Renal cortex interstitium (tissue), 11 donors: ENCODE measurements around the gene NDE1. TPM values are rescaled to one million over a fixed set of nuclear protein-coding genes. Genes with fewer than 3 reads are reported as not detected.
"Not testable (repeated sequence)": the region's sequence is repeated elsewhere in the genome, so short reads cannot be mapped to it uniquely, and the experiment has no call there.

Source experiments
- DNase-seq, 11 donors: peaks; one replicate each; pipeline ENCODE4 v3.0.0-alpha.2; 2013; ENCODE audit warnings: low read depth in 9 of 11, low spot score in 4 of 11; ENCODE audit errors: extremely low read depth in 1 of 11
- polyA plus RNA-seq, 3 donors: library from polyadenylated mRNA; unstranded; fragments of 120-200 nt; gene quantifications; one replicate each; pipeline ENCODE4 v1.2.1, GENCODE V29; 2013; ENCODE audit not compliant: insufficient read length in 3 of 3

The NDE1 gene
- polyA plus RNA-seq, 3 donors = 38.1 to 49.8 (median 43.1) TPM

DNA sequence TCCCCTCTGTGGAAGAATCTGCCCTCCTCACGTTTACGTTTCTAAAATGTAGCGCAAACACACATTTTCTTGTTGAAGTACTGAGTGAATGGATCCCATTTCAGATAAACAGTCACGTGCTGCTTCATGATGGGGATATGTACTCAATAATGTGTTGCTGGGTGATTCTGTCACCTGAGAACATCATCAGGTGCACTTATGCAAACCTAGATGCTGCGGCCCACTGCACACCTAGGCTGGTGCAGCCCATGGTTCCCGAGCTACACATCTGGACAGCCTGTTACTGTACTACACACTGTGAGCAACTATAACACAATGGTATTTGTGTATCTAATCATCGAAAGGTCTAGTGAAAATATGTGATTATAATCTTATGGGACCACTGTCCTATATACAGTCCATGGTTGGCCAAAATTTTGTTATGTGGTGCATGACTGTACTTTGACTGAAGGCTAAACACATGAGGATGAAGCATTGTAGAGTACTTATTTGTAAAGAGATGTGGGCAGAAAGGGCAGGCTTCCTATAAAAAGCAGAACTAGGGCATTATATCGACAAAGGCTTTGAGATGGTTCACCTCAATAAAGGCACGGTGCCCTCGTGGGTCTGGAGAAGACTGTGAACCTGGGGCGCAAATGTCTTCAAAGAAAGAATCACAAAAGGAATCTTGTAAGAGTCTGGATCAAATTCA is 33.4 kb upstream of the NDE1 start:
- DNase-seq = no peak

DNA sequence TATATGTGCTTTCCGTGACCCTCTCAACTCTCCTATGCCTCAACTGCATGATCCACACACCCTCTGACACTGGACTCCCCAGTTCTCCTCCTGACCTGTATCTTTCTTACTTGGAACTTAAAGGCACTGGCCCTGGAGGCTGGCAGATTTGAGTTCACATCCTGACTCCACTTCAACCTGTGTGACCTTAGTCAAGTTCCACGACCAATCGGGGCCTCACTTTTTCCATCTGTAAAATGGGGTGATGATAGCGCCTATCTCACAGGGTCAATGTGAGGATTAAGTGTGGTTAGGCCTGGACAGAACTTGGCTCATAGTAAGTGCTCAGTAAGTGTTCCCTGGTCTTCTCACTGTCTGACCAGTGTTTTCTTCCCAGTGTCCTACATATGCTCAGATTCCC is 32.1 kb upstream of the NDE1 start:
- DNase-seq = no peak

DNA sequence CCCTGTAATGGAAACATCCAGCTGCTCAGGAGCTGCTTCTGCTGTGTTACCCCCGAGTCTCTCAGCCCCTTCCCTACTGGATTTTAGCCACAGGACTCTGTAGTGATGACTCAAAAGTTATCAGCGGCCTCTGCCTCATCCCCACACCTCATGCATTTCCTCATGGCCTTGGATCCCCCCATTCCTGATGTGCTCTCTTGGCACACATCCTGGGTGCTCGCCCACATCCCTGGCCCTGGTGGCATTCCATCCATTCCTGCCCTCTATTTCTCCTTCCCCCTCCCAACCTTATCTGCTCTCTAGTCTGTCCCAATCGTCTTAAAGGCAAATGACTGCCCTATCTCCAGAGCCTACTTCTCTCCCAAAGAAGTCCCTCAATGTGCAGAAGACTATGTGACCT is 31.7 kb upstream of the NDE1 start:
- no peak for DNase-seq

DNA sequence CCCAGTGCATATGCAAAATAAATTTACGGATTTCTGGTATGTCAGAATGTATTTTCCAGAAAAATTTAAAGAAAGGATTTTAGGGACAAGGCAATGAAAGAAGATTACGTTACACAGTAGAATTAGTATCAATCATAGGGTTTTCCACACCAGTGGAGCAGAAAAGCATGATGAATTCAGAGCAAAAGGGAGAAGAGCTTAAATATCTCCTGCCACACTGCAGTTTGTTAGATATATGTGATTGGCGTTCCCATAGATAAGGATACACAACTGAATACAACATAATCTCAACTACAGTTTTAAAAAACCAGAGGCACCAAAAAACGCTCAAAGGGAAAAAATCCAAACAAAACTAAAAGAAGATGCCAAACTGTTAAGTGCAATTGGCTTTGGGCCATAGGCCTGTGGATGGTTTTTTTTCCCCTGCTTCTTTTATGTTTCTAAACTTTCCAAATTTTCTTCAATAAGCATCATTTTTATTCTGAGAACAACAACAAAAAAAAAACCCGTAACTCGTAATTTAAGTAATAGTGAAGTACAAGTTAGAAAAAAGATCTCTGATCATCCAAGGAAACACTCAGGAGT is 29.3 kb upstream of the NDE1 start:
- no peak for DNase-seq

DNA sequence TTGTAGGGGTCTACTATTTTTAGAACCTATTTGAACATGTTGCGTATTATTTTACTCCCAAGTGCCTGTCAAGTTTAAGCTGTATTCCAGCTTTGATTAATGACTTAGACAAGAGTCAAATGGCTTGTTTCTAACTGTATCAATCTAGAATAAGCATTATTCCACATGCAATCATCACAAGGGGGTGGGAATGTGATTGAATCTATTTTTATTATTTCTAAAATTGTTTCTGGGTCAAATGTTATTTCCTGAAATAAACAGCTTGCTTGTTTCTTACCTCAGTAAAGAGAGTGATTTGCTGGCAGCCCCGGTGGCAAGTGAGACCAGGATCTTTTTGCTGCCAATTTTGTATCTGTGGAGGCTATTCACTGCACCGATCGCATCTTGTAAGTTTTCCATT is 28.6 kb upstream of the NDE1 start:
- no peak for DNase-seq

DNA sequence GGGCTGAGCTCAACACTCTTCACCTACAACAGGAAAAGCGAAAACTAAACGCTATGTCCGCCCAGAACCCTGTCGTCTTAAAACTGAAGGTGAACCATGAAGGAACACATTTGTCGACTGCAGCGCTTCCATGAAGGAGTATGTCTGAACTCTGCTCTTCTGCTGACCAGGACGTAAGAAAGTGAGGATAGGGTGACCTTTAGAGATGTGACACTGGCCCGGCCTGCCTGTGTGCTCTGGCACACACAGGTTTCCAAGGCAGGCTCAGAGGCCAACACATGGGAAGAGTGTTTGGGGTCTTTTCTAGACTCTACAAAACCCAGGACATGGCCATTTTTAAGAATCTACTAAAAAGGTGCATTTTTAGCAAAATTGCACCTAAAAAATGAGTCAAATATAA is 28.2 kb upstream of the NDE1 start:
- no peak for DNase-seq

DNA sequence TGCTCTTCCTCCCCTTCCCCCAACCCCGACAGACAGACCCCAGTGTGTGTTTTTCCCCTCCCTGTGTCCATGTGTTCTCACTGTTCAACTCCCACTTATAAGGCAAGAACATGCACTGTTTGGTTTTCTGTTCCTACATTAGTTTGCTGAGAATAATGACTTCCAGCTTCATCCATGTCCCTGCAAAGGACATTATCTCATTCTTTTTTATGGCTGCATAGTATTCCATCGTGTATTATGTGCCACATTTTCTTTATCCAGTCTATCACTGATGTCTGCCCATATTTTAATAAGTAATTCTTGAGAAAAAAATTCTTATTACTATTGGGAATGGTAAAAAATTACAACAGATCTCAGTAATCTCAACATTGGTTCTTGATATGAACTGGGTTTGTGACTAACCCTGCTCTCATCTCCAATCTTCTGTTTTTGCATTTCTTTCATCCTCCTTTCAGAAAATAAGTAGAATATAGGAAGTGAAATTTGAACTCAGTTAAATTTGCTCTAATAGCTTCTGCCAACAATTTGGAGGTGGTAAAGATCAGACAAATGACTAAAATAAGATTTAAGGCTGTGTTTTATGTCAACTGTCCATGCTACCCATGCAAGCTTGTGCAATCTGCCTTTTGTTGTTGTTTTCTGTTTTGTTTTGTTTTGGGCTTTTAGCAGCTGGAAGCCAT is 18.2 kb upstream of the NDE1 start:
- DNase-seq = no peak

DNA sequence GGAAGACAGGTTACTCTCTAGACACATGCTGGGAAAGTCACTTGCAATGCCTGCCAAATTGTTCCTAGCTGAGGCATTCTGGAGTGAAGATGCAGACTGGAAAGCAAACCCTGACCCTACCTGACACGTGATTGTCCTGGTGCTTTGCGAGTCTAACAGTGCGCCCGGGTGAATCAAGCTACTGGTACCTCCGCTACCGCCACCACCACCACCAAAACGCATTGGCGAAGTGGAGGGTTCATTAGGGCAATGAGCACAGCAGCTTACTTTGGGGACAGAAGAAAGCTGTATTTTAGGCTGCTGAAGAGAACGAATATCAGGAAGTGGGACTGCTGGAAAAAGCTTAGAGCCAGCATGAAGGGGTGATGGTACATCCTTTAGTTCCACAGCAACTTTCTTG is 14.1 kb upstream of the NDE1 start:
- DNase-seq = no peak

DNA sequence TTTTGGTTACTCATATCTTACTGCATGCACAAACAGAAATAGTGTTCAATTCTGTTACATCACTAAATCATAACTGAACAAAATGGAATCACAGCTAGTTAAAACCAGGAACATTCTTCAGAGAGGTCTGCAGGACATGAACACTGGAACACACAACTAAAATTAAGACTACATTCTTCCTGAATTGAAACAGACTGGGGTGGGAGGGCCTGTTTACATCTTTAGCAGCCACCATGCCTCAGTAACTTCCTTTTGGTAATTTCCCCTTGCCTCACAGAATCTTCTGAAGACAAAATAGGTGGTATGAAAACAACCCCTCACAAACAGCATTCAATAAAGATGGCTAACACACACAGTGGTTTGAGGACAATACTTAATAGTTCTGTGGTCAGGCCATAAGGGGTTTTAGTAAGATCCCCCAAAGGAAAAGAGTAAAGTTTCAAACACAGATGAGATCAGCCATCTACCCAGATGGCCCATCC is 13.6 kb upstream of the NDE1 start:
- no peak for DNase-seq

DNA sequence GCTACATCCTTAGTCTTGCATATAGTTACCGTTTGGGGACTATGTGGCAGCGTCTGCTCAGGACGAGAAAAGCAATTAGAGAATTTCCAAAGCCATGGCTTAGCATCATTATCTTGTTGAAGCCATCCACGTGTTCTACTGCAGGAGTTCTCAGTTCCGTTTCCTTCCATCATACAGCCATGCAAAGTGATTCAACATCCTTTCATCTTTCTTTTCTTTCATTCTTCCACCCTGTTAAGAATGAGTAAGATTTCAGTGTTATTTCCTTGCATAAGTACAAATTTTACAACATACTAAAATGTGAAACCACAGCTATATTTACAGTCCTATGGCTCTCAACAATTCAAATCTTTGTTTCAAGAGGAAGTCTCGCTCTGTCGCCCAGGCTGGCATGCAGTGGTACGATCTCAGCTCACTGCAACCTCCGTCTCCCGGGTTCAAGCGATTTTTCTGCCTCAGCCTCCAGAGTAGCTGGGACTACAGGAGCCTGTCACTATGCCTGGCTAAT is 10.9 kb upstream of the NDE1 start:
- no peak for DNase-seq

DNA sequence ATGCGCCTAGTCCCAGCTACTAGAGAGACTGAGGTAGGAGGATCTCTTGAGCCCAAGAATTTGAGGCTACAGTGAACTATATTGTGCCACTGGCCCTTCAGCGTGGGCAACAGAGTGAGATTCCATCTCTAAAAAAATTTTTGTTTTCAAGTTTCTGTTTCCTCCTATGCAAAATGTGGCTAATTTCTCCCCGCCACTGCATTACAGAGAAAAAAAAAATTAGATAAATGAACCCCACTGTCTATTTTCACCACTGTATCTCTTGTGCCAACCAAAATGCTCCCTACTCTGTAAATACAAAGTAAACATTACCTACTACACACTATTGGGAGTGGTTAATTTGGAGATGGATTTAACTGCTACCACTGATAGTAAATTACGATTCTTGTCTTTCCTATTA is 9.1 kb upstream of the NDE1 start:
- DNase-seq = no peak

DNA sequence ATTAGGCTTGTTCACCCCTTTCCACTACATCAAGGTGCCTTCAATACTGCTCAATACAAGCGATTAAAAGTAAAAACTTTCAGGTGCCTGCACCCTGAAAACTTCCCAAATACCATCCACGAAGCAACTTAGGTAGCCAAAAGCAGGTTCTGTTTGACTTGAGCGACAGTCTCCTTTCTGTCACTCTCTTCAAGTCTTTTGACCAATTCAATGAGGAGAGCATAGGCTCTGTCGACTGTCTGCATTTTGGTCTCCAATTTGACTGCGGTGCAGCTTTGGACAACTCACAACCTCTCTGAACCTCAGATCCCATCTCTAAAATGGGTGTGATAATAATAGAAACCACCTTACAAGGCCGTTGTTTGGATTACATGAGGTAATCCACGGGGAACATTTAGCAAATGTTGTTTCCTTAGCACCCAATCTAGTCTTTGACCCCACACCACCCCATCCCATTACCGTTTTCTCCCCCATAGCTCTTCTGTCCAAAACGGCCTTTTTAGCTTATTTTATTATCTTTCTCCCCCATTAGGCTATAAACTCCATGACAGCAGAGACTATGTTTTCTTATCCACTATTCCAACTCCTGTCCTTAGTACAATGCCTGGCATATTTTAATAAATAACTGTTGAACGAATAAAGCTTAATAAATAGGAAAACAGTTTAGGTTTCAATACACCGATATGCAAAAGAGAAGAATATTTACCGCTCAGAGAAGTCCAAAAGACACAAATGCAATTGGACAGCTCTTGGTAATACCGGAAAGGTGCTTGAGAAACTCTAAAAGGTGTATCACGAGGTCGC is 8.1 kb upstream of the NDE1 start:
- DNase-seq = no peak

DNA sequence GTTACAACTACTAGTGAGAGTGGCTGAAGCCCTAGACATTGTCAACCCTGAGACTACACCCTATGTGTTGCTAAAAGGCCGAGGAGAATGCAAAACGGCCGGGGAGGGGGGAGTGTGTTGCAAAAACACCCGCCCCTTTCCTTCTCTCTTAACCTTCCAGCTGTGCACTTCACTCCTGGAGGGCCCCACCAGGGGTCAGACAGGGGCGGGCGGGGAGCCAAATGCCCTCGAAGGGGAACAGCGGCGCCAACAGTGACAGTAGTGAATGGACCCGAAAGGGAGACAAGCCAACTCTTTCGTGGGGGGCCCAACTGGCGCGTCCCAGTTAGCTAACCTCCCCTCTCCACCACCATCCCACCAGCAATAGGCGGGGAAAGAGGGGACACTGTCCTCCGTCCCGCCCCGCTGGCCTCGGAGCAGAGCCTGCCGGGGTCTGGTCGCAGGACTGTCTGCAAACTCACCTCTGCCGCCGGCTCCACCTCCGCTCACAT is 7.4 kb upstream of the NDE1 start:
- DNase-seq = peak in 7 of 11 donors; percentile 37 to 63 (median 58)

DNA sequence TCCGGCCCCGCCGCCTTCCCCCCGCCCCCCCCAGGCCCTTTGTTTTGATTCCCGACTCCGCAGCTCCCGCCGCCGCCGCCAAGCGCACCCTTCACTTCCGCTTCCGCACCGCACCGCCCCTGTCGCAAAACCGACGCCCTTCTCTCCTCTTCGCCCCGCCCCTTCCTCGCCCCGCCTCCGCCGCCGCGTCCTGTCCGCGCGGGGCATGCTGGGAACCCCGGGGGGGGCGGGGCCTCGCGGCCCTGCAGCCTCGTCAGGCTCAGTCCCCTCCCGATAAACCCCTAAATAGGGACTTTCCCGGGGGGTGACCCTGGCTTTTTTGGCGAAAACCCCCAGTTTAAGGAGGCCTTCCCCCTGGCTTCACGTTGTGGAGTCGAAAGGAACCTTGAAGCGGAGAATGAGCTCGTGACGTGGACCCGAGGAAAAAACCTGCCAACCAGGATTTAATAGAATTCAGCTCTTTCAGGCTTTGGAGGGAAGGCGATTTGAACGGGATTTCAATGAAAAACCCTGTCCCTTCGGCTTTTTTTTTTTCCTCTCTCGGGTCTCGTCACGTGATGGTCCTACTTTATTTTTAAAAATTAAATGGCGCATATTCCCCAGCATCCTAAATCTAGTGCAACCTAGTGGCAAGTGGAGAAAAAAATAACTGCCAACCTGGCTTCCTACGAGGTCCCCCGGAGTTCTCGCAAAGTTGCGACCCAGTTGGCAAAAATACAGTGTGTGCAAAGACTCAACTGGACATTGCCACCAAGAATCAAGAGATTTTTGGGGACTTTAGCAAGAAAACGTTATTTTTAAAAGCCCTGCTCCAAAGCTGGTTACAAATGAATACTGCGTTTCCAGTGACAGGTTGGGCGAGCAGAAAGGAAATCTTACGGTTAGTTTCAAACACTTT is 6.7 kb upstream of the NDE1 start, which contains the start of gene MARF1:
Gene MARF1, minus strand, starts transcription at position 107 of the 898 bp plus-strand sequence. CDS start 3,921 bp downstream, outside the sequence.
- peak; percentile 79 to 96 (median 94) for DNase-seq

DNA sequence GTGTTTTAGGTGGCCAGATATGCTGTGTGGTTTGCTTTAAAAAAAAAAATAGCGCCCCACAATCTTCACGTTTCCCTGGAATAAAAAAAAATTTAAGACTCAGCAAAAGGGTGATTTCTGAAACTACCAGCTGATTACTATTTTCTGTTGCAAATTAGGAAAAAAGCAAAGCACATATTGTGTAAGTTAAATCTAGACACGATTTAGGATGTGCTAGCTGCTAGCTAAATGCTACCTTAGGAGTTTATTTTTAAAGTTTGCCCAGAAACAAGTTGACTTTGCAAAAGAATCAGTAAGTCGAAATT is 6.1 kb upstream of the NDE1 start:
- no peak for DNase-seq

DNA sequence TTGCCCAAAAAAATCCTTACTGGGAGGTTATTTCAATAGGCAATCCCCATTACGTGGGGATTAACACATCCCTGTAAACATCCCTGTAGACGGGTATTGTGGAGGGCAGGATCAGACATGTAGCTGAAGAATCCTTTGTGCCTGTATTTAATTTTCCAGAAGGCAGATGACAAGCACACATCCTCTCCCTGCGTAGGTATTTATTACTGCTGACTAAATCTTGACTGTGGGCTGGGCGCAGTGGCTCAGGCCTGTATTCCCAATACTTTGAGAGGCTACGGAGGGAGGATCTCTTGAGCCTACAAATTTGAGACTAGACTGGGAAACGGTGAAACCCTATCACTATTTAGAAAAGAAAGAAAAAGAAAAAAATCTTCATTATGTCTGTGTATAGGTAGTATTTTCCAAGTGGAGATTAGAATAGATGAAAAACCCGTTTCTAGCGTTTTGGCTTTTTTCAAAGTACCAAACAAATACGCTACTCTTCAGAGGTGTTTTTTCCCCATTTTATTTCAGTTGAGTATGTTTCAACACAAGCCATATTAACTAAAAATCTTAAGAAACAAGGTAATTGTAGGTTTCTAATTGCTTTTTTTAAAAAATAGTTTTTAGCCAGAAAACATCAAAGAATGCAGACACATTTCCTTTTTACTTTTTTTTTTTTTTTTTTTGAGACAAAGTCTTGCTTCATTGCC is 5.6 kb upstream of the NDE1 start:
- no peak for DNase-seq

DNA sequence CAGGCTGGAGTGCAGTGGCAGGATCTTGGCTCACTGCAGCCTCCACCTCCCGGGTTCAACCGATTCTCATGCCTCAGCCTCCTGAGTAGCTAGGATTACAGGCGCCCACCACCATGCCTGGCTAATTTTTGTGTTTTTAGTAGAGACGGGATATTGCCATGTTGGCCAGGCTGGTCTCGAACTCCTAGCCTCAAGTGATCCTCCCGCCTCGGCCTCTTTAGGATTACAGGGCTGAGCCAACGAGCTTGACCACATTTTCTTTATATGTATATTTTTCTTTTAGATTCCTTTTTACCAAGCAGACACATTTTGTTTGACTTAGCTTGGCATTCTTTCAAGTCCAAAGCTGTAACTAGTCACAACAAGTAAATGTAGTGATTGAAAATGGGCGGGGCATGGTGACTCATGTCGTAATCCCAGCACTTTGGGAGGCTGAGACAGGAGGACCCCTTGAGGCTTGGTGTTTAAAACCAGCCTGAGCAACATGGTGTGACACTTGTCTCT is 5.0 kb upstream of the NDE1 start:
- DNase-seq = not testable (repeated sequence)
